Astrocyte (in vitro differentiated cells and primary cell): ENCODE results near the gene SEC22A. TPM values are rescaled to one million over a fixed set of nuclear protein-coding genes. Genes with fewer than 3 reads are reported as not detected.

Source experiments
- DNase-seq: peaks from one replicate; pipeline ENCODE4 v3.0.0-alpha.2; 2010; ENCODE audit warnings: low read depth
- FAIRE-seq: peaks from 2 replicates; lab custom pipeline; 2011; peaks lifted over from hg19 to GRCh38; lab: Jason Lieb, UNC
- H2AFZ ChIP-seq: 2 replicates; pipeline ENCODE4 v1.6.0; 2012; ENCODE audit warnings: low read depth, low read length, inconsistent platforms
- H3K27ac ChIP-seq: 2 replicates; pipeline ENCODE4 v1.5.1; 2011; ENCODE audit warnings: low read depth, low read length, inconsistent platforms
- H3K27me3 ChIP-seq: 2 replicates; pipeline ENCODE4 v1.6.0; 2011; ENCODE audit warnings: low read length, inconsistent platforms; ENCODE audit not compliant: insufficient read depth
- H3K36me3 ChIP-seq: 2 replicates; pipeline ENCODE4 v1.5.1; 2011; ENCODE audit warnings: low read length, inconsistent platforms; ENCODE audit not compliant: insufficient read depth
- H3K4me1 ChIP-seq: 2 replicates; pipeline ENCODE4 v1.5.1; 2011; ENCODE audit warnings: low read length, inconsistent platforms; ENCODE audit not compliant: insufficient read depth
- H3K4me2 ChIP-seq: 2 replicates; pipeline ENCODE4 v1.6.0; 2012; ENCODE audit warnings: low read length, inconsistent platforms
- H3K4me3 ChIP-seq: 2 replicates; pipeline ENCODE4 v1.5.1; 2011; ENCODE audit warnings: low read depth, mild to moderate bottlenecking, low read length, inconsistent platforms; ENCODE audit not compliant: insufficient read depth
- H3K79me2 ChIP-seq: 2 replicates; pipeline ENCODE4 v1.6.0; 2012; ENCODE audit warnings: mild to moderate bottlenecking, low read length, inconsistent platforms; ENCODE audit not compliant: insufficient read depth
- H3K9ac ChIP-seq: 2 replicates; pipeline ENCODE4 v1.6.0; 2012; ENCODE audit warnings: mild to moderate bottlenecking, low read length, inconsistent platforms
- H3K9me3 ChIP-seq: 2 replicates; pipeline ENCODE4 v1.5.1; 2012; ENCODE audit warnings: low read depth, mild to moderate bottlenecking, low read length, inconsistent platforms; ENCODE audit not compliant: insufficient read depth
- H4K20me1 ChIP-seq: 2 replicates; pipeline ENCODE4 v1.6.0; 2012; ENCODE audit warnings: low read length, inconsistent platforms; ENCODE audit not compliant: insufficient read depth
- H3K27ac Mint-ChIP-seq: one replicate; pipeline ENCODE4 v1.8.0; 2021; ENCODE audit warnings: mild to moderate bottlenecking, mixed read lengths; ENCODE audit not compliant: unreplicated experiment
- H3K27me3 Mint-ChIP-seq: one replicate; pipeline ENCODE4 v1.8.0; 2021; ENCODE audit warnings: low read depth, mixed read lengths; ENCODE audit not compliant: unreplicated experiment
- H3K36me3 Mint-ChIP-seq: one replicate; pipeline ENCODE4 v1.8.0; 2021; ENCODE audit warnings: low read depth, mixed read lengths; ENCODE audit not compliant: unreplicated experiment
- H3K4me1 Mint-ChIP-seq: one replicate; pipeline ENCODE4 v1.8.0; 2021; ENCODE audit warnings: low read depth, mixed read lengths; ENCODE audit not compliant: unreplicated experiment
- H3K4me3 Mint-ChIP-seq: one replicate; pipeline ENCODE4 v1.8.0; 2021; ENCODE audit warnings: mild to moderate bottlenecking, moderate library complexity, mixed read lengths; ENCODE audit not compliant: unreplicated experiment
- H3K9me3 Mint-ChIP-seq: one replicate; pipeline ENCODE4 v1.8.0; 2021; ENCODE audit warnings: mild to moderate bottlenecking, mixed read lengths; ENCODE audit not compliant: unreplicated experiment
- EZH2 ChIP-seq: IDR thresholded peaks from 2 replicates; pipeline ENCODE4 v1.6.1; 2012; ENCODE audit warnings: mild to moderate bottlenecking, low read length, inconsistent platforms; ENCODE audit not compliant: insufficient read depth
- total RNA-seq: library from RNA; stranded (reverse); gene quantifications from 2 replicates; pipeline ENCODE4 v1.2.1, GENCODE V29; 2021
- TF ChIP-seq, protein P1 (sequence below): IDR thresholded peaks from 2 replicates; pipeline ENCODE4 v1.5.1; 2011; ENCODE audit warnings: low read depth, mild to moderate bottlenecking, inconsistent platforms, low read length, moderate library complexity; ENCODE audit not compliant: insufficient read depth

The SEC22A gene
- total RNA-seq, 1 donor from 2014 or later = 10.9 TPM

DNA sequence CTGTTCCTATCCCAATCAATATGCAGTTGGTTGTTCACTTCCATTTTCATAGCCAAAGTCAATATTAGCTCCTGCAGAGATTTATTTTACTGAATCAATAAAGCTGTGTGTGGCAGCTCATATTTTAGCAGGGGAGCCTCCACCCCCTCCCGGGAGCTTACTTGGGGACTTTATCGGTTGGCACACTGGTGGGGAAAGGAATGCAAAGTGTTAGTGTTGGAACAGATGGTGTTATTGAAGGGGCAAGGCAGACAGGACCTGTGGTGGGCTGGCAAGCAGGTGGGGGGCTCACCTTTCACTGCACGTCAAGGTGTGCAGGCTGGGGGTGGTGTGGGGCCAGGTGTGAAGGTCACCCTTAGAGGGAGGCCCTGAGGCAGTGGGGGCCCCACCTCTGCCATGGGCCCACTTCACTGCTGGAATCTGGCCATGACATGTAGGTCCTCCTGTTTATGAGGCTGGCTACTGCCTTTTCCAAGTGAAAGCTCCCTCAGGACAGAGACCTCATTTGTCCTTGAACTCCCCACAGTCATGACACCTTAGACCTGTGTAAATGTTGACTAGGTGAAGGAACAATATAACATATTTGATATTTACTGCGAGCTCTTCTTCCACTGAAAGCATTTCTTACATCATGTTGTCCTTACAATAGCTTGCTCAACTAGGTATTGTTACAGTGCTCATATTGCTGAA is 44.0 kb upstream of the SEC22A start:
- H3K36me3 ChIP-seq = peaks cover 14% of the 10 kb centered on the region
- Mint-ChIP-seq H3K9me3 (no peaks in the 10 kb centered on the region), H3K4me1 (peaks cover 7% of the 10 kb centered on the region), H3K27me3 (no peaks in the 10 kb centered on the region), H3K36me3 (peaks cover 29% of the 10 kb centered on the region), H3K27ac (no peak overlapping the region), H3K4me3 (no peak overlapping the region)
- H2AFZ ChIP-seq = no peak overlapping the region
- no peaks in the 10 kb centered on the region for H3K9me3 ChIP-seq
- no peak for TF ChIP-seq EZH2
- TF ChIP-seq, protein P1, sequence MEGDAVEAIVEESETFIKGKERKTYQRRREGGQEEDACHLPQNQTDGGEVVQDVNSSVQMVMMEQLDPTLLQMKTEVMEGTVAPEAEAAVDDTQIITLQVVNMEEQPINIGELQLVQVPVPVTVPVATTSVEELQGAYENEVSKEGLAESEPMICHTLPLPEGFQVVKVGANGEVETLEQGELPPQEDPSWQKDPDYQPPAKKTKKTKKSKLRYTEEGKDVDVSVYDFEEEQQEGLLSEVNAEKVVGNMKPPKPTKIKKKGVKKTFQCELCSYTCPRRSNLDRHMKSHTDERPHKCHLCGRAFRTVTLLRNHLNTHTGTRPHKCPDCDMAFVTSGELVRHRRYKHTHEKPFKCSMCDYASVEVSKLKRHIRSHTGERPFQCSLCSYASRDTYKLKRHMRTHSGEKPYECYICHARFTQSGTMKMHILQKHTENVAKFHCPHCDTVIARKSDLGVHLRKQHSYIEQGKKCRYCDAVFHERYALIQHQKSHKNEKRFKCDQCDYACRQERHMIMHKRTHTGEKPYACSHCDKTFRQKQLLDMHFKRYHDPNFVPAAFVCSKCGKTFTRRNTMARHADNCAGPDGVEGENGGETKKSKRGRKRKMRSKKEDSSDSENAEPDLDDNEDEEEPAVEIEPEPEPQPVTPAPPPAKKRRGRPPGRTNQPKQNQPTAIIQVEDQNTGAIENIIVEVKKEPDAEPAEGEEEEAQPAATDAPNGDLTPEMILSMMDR = no peak
- H3K27me3 ChIP-seq = no peaks in the 10 kb centered on the region
- H4K20me1 ChIP-seq = peaks cover 17% of the 10 kb centered on the region
- H3K4me3 ChIP-seq = no peak overlapping the region
- no peak for DNase-seq
- H3K4me1 ChIP-seq = no peaks in the 10 kb centered on the region
- no peak overlapping the region for H3K4me2 ChIP-seq
- no peak for FAIRE-seq
- no peak overlapping the region for H3K9ac ChIP-seq
- no peak overlapping the region for H3K27ac ChIP-seq
- no peaks in the 10 kb centered on the region for H3K79me2 ChIP-seq

DNA sequence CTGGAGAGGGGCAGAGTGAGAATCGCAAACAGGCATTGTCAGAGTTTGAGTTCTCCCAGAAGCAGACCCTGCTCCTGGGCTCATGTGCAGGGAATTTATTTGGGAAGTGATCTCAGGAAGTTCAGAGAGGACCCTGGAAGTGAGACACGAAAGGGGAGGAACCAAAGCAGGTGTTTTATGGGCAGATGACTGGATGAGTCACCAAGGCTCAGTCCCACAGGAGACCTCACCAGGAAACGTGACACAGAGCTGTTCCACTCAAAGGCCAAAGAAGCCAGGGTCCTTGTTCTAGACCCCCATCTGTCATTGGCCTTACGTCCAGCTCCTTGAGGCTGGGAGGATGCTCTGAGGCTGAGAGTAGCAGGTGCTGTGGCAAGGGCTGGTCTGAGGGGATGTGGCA is 43.4 kb upstream of the SEC22A start:
- Mint-ChIP-seq H3K36me3 (peaks cover 31% of the 10 kb centered on the region), H3K27ac (no peak overlapping the region)
- no peak for DNase-seq

More for the DNA sequence above, 43.4 kb upstream of the SEC22A start:
- peaks cover 17% of the 10 kb centered on the region for H4K20me1 ChIP-seq
- H3K4me3 ChIP-seq = no peak overlapping the region
- no peaks in the 10 kb centered on the region for H3K27me3 ChIP-seq
- no peaks in the 10 kb centered on the region for H3K79me2 ChIP-seq
- Mint-ChIP-seq H3K9me3 (no peaks in the 10 kb centered on the region), H3K4me3 (no peak overlapping the region), H3K4me1 (peaks cover 7% of the 10 kb centered on the region), H3K27me3 (no peaks in the 10 kb centered on the region)
- peaks cover 17% of the 10 kb centered on the region for H3K36me3 ChIP-seq
- no peaks in the 10 kb centered on the region for H3K9me3 ChIP-seq
- no peak overlapping the region for H2AFZ ChIP-seq
- H3K4me2 ChIP-seq = no peak overlapping the region
- H3K9ac ChIP-seq = no peak overlapping the region
- no peak for FAIRE-seq
- no peak overlapping the region for H3K27ac ChIP-seq
- no peak for TF ChIP-seq EZH2
- TF ChIP-seq, protein P1 = no peak
- no peaks in the 10 kb centered on the region for H3K4me1 ChIP-seq
